SKM-1 (cell line): Measurements from ENCODE around the gene CDH4.

ENCODE experiments used
- DNase-seq: peaks from one replicate; lab custom pipeline; 2025; ENCODE audit not compliant: unreplicated experiment; lab: John Stamatoyannopoulos, UW

CDH4 gene

GRCh38 chr20:61483336-61484067 is 231.4 kb downstream of the CDH4 start:
- DNase-seq: no peak

GRCh38 chr20:61486198-61486597 is 234.1 kb downstream of the CDH4 start:
- no peak for DNase-seq

DNA sequence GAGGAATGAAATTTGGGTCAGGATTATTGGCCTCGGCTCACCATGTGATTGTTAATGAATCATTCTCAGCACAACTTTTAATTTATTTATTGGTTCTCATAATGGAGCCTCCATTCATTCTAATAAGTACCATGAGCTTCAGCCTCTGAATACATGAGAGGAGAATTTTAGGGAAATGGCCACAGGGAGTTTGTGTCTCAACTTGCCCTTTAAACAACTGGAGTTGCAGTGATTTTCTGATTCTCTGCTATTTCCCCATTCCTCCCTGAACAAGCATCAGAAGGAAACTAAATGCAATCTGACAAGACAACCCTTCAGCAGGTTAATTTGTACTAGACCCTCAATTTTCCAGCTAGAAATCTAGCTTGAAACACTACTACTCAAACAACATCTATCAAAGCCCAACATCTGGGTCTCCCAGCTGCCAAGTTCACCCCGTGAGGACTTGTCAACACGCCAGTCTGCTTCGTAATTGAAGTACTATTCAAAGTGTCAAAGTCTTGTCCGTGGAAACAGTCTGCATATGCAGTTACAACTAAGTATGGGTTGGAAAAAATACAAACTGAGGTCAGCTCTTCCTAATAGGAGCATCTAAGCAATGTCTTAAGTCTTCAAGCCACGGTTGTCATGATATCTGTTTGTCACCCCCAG is 235.4 kb downstream of the CDH4 start:
- DNase-seq: no peak

DNA sequence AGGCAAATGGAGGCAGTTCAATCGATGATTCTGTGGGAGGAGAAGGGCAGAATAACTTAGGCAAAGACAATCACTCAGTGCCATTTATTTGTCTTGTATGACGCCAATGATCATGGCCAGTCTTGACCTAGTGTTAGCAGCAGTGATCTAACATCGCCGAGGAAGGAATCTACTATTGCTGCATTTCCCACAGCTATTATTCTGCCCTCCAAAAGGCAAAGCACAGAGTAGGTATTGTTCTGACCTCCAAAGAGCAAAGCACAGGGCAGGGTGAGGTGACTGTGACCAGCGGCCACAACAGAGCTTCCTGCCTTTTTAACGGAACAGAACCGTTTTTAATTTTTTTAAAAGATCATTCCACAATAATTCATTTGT is 235.9 kb downstream of the CDH4 start:
- DNase-seq: no peak

DNA sequence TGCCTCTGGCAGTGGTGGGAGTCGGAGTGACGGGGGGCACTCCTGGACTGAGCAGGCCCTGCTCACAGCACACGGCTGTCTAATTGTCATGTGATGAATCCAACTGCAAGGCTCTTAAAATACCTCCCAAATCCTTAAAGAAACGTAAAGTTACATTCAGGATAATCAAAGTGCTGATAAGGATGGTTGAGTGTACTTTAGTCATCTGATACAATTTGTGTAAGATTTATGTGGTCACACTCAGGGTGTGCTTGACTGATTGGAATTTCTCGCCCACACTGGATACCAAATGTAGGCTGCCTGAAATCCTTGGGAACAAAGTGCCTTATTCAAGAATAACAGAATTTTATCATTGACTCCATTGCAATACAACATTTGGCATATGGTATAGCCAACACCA is 238.7 kb downstream of the CDH4 start:
- no peak for DNase-seq

GRCh38 chr20:61492065-61492464 is 240.0 kb downstream of the CDH4 start:
- no peak for DNase-seq

- DNase-seq: no peak
Observed at GRCh38 chr20:61493798-61494305, 241.8 kb downstream of the CDH4 start.

- DNase-seq: no peak
Observed at GRCh38 chr20:61494763-61495575, 242.9 kb downstream of the CDH4 start.

DNA sequence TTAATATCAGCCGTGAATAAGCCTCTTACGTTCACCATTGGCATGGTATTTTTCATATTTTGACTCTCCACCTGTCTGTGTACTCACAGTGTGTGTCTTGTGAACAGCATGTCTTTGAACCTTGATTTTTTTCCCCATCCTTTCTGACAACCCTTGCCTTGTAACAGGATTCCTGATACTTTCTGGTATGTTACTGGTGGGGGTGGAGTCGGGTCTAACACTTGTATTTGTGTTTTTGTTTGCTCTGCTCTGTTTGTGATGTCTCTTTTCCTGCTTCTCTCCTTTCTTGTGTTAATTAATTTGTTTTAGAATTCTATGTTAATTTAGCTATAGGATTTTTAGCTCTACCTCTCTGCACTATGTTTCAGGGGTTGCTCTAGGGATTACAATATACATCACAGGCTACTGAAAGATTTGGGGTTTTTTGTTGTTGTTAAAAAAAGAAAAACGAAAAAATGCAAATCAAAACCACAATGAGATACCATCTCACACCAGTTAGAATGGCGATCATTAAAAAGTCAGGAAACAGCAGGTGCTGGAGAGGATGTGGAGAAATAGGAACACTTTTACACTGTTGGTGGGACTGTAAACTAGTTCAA is 245.1 kb downstream of the CDH4 start:
- DNase-seq: no peak

DNA sequence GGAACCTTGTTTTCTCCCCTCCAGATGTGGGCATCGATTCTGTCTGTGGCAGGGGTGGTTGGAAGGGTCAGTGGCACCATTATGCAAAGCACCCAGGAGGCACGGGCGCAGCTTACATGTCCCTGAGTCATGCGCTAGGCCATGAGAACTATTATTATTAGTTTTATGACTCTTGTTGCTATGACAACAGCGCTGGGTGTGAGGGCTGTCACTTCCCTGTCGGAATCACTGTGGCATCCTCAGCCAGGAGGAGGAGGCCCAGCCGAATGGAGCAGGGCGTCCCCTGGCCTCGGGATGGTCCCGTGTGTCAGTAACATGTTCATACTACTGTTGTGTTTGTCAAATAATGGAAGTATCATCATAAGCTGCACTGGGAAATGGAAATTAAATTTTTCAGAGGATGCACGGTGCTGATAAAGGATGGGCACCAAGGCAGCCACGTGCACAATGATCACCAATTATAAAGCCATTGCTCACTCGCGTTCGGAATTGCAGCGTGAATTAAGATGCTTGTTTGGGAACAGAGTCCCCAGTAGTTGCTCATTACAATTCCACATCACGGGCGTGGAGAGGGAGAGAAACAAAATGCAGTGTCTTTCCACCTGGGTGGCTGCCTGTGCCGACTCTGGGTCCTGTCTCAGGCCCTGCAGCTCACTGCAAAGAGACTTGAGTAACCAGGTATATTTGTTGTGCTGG is 247.9 kb downstream of the CDH4 start:
- no peak for DNase-seq

DNA sequence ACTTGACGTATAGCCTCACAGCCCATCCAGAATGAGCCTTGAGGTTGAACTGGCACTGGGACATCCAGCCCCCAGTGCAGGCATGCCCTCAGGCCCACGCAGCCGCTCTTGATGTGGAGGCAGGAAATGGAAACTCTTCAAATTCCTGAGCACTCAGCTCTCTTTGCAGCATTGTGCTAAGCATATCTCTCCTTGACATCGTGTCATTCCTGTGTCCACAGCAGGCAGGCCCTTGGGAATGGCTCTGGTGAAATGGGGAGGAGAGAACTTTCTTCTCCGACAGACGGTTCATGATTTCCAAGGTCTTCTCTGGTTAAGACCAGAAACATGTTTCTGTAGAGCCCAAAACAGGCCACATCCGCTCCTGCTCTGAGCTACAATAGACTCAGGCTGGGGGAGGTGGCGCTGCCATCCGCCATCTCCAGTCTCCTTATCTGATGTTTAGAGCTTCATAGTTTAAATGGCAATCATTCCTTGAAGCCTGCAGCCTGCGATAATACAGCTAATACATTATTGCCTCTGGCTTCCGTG is 248.8 kb downstream of the CDH4 start:
- no peak for DNase-seq

DNA sequence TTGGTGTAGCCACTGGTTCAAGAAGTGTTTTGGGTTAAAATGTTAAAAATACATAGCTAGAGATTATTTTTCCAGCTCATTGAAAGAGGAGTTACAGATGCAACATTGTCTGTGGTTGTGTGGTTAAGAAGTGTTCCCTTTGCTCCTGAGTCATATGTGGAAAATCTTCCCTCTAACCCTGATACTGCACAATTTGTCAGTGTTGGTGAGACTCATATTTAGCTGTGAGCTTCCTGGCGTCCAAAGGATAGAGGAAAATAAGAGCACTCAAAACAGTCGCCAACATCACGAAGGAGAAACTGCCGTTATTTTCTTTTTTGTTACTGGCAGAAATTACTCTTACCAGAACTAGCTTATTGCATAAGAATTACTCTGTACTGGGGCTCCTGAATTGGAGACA is 250.4 kb downstream of the CDH4 start:
- no peak for DNase-seq

DNA sequence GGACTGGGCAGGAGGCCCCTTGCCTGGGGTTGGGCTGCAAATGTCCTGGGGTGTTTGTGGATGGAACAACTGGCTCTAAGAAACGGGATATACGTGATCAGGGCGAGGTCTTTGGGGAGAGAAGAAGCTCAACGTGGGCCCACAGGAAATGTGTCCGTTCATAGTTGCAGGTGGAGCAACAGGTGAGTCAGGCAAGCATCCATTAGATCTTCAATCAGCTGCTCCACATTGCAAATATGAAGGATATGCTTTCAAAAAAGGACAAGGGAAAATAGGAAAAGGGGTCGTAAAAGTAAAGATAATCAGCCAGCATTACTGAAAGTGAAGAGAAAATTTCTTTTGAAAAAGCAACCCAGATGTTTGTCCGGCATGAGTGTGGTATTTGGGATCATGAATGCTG is 251.0 kb downstream of the CDH4 start:
- DNase-seq: no peak

- no peak for DNase-seq
Observed at GRCh38 chr20:61505508-61505907, 253.4 kb downstream of the CDH4 start.

DNA sequence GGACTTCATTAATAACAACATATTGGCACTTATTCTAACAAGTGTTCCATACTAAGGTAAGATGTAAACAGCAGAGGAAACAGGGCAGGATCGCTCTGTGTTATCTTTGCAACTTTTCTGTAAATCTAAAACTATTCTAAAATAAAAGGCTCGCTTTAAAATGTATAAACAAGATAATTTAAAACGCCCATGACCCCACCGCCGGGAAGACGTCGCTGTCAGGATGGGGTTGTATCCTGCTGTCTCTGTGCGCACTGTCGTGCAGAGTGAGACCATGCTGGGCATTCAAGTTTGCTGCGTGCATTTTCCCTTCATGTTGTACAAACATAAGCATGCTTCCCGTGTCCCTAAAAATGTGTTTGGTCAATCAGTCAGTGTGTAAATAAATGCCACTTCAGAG is 255.7 kb downstream of the CDH4 start:
- DNase-seq: no peak

- DNase-seq: no peak
Observed at GRCh38 chr20:61508301-61509096, 256.4 kb downstream of the CDH4 start.

- DNase-seq: no peak
Observed at GRCh38 chr20:61510778-61511330, 258.8 kb downstream of the CDH4 start.

DNA sequence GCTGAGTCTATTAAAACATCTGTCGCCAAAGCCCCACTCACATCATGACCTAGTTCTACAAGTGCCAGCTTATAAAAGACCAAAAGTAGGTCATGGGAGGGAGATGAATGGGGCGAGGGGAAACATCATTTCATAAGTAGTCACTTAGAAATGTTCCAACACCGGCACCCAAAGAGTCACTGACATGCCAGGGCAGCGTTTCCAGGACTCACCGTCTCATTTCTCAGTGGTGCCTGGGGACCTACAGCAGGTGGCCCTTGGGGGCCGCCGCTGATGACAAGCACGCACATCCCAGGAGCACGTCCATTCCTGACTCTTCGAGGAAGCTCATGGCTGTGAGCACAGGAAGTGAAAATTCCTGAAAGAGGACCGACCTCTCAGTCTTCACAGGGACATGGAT is 260.4 kb downstream of the CDH4 start:
- DNase-seq: no peak
